ENCODE measurements around the gene FGF1. TPM values are rescaled to one million over a fixed set of nuclear protein-coding genes. Genes with fewer than 3 reads are reported as not detected.

FGF1 gene
- total RNA-seq, 1 donor from 2014 or later: 1.8 TPM

GRCh38 chr5:142686968-142687367 lies 1.1 kb upstream of the FGF1 start:
- no peak for ATAC-seq
- intact Hi-C loops (cut with DNase I): no loop called here
- no peak overlapping the region for H3K27ac ChIP-seq
- peaks cover 4% of the 10 kb centered on the region for H3K4me1 ChIP-seq
- no peak overlapping the region for H3K4me3 ChIP-seq
- H3K36me3 ChIP-seq: no peaks in the 10 kb centered on the region
- no peak for TF ChIP-seq CTCF (IDR thresholded peaks at IDR 0.05)
- no peaks in the 10 kb centered on the region for H3K9me3 ChIP-seq
- no peak for DNase-seq
- no peaks in the 10 kb centered on the region for H3K27me3 ChIP-seq

GRCh38 chr5:142686210-142686734 lies 382 bp upstream of the FGF1 start:
- DNase-seq (no peak), ATAC-seq (no peak)
- H3K4me3 ChIP-seq: no peak overlapping the region
- no peaks in the 10 kb centered on the region for H3K36me3 ChIP-seq
- H3K27me3 ChIP-seq: no peaks in the 10 kb centered on the region
- no peak for TF ChIP-seq CTCF (IDR thresholded peaks at IDR 0.05)
- H3K9me3 ChIP-seq: no peaks in the 10 kb centered on the region
- peaks cover 4% of the 10 kb centered on the region for H3K4me1 ChIP-seq
- intact Hi-C loops (cut with DNase I): no loop called here
- no peak overlapping the region for H3K27ac ChIP-seq

GRCh38 chr5:142684508-142685041 lies 1.3 kb downstream of the FGF1 start:
- Histone ChIP-seq H3K9me3 (no peaks in the 10 kb centered on the region), H3K36me3 (no peaks in the 10 kb centered on the region), H3K4me1 (peaks cover 4% of the 10 kb centered on the region), H3K27ac (no peak overlapping the region), H3K4me3 (no peak overlapping the region), H3K27me3 (no peaks in the 10 kb centered on the region)
- ATAC-seq (peak; percentile 44), DNase-seq (no peak)
- TF ChIP-seq CTCF (IDR thresholded peaks at IDR 0.05): no peak
- intact Hi-C loops (cut with DNase I): no loop called here

- no peak overlapping the region for H3K4me3 ChIP-seq
- no peaks in the 10 kb centered on the region for H3K9me3 ChIP-seq
- ATAC-seq (no peak), DNase-seq (no peak)
- H3K4me1 ChIP-seq: peaks cover 4% of the 10 kb centered on the region
- no peak overlapping the region for H3K27ac ChIP-seq
- TF ChIP-seq CTCF (IDR thresholded peaks at IDR 0.05): no peak
- intact Hi-C loops (cut with DNase I): no loop called here
- no peaks in the 10 kb centered on the region for H3K36me3 ChIP-seq
- H3K27me3 ChIP-seq: no peaks in the 10 kb centered on the region
Measured at GRCh38 chr5:142683881-142684505, 1.9 kb downstream of the FGF1 start.

GRCh38 chr5:142683116-142683515 lies 2.8 kb downstream of the FGF1 start:
- H3K27ac ChIP-seq: no peak overlapping the region
- TF ChIP-seq CTCF (IDR thresholded peaks at IDR 0.05): no peak
- DNase-seq: no peak
- no peak overlapping the region for H3K4me3 ChIP-seq
- intact Hi-C loops (cut with DNase I): no loop called here
- H3K9me3 ChIP-seq: no peaks in the 10 kb centered on the region
- ATAC-seq: no peak
- no peaks in the 10 kb centered on the region for H3K27me3 ChIP-seq
- peaks cover 4% of the 10 kb centered on the region for H3K4me1 ChIP-seq
- H3K36me3 ChIP-seq: no peaks in the 10 kb centered on the region
